ENCODE measurements around the gene NET1. TPM values are rescaled to one million over a fixed set of nuclear protein-coding genes. Genes with fewer than 3 reads are reported as not detected.
"Not testable (repeated sequence)": the region's sequence is repeated elsewhere in the genome, so short reads cannot be mapped to it uniquely, and the experiment has no call there.

Gene NET1
- total and polyA plus RNA-seq, 7 experiments from 2014 or later: 31.6 to 61.6 (median 47.9) TPM

- POLR2A ChIA-PET: no interaction called here
Measured at GRCh38 chr10:5370493-5371352, 41.6 kb upstream of the NET1 start.

DNA sequence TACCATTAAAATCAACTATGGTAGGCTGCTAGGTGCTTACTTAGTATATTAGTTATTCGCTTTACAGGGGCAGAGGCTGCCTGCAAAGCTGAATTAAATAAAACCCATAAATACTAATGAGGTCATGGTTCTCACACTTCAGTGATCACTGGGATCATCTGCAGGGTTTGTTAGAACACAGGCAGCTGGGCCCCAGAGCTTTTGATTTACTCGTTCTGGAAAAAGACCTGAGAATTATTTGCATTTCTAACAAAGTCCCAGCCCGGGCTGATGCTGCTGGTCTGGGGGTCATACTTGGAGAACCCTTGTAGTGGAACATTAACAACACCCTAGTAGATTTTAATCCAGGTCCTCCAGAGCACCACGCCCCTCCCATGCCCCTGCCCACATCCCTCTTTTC lies 39.0 kb upstream of the NET1 start:
- Mint-ChIP-seq H3K9me3 (peaks cover 0 to 15% (median 0%) of the 10 kb centered on the region in 11 donors), H3K36me3 (no peaks in the 10 kb centered on the region), H3K4me3 (no peak overlapping the region), H3K4me1 (peaks cover 0 to 4% (median 0%) of the 10 kb centered on the region in 7 donors), H3K27ac (no peak overlapping the region), H3K27me3 (peaks cover 0 to 4% (median 0%) of the 10 kb centered on the region in 5 donors)
- DNase-seq (no peak), ATAC-seq (no peak)
- no peaks in the 10 kb centered on the region for H3K27me3 ChIP-seq (ENCODE audit: control insufficient read depth in 2 of 2, insufficient read depth in 2 of 2, low read length in 2 of 2)
- H3K4me1 ChIP-seq (ENCODE audit: control insufficient read depth in 2 of 2, insufficient read depth in 2 of 2, low read length in 2 of 2): no peaks in the 10 kb centered on the region
- no peaks in the 10 kb centered on the region for H3K36me3 ChIP-seq (ENCODE audit: control insufficient read depth in 2 of 3, insufficient read depth in 3 of 3, low read length in 3 of 3)
- no peak overlapping the region for H3K27ac ChIP-seq (ENCODE audit: low read depth, low read length)
- CTCF ChIA-PET: no interaction called here
- peaks cover 0 to 7% (median 0%) of the 10 kb centered on the region in 3 experiments for H3K9me3 ChIP-seq (ENCODE audit: control insufficient read depth in 2 of 3, low read length in 3 of 3)
- intact Hi-C loops (cut with micrococcal nuclease): no loop called here
- no peak overlapping the region for H3K4me3 ChIP-seq (ENCODE audit: low read length)
- POLR2A ChIA-PET: no interaction called here

More at GRCh38 chr10:5370493-5371352, 41.6 kb upstream of the NET1 start:
- intact Hi-C loops (cut with micrococcal nuclease): no loop called here
- CTCF ChIA-PET: no interaction called here
- Histone ChIP-seq H3K4me3 (ENCODE audit: low read length) (no peak overlapping the region), H3K27me3 (ENCODE audit: control insufficient read depth in 2 of 2, insufficient read depth in 2 of 2, low read length in 2 of 2) (no peaks in the 10 kb centered on the region), H3K36me3 (ENCODE audit: control insufficient read depth in 2 of 3, insufficient read depth in 3 of 3, low read length in 3 of 3) (no peaks in the 10 kb centered on the region), H3K4me1 (ENCODE audit: control insufficient read depth in 2 of 2, insufficient read depth in 2 of 2, low read length in 2 of 2) (no peaks in the 10 kb centered on the region), H3K9me3 (ENCODE audit: control insufficient read depth in 2 of 3, low read length in 3 of 3) (peaks cover 0 to 7% (median 0%) of the 10 kb centered on the region in 3 experiments), H3K27ac (ENCODE audit: low read depth, low read length) (no peak overlapping the region)
- ATAC-seq (no peak), DNase-seq (no peak)
- H3K4me1 Mint-ChIP-seq: peaks cover 0 to 4% (median 0%) of the 10 kb centered on the region in 7 donors
- H3K27ac Mint-ChIP-seq: peak overlapping the region in 6 of 9 donors; percentile 3 to 83 (median 46)
- H3K36me3 Mint-ChIP-seq: no peaks in the 10 kb centered on the region
- peaks cover 0 to 16% (median 1%) of the 10 kb centered on the region in 5 donors for H3K27me3 Mint-ChIP-seq
- H3K9me3 Mint-ChIP-seq: peaks cover 0 to 15% (median 0%) of the 10 kb centered on the region in 11 donors
- no peak overlapping the region for H3K4me3 Mint-ChIP-seq

DNA sequence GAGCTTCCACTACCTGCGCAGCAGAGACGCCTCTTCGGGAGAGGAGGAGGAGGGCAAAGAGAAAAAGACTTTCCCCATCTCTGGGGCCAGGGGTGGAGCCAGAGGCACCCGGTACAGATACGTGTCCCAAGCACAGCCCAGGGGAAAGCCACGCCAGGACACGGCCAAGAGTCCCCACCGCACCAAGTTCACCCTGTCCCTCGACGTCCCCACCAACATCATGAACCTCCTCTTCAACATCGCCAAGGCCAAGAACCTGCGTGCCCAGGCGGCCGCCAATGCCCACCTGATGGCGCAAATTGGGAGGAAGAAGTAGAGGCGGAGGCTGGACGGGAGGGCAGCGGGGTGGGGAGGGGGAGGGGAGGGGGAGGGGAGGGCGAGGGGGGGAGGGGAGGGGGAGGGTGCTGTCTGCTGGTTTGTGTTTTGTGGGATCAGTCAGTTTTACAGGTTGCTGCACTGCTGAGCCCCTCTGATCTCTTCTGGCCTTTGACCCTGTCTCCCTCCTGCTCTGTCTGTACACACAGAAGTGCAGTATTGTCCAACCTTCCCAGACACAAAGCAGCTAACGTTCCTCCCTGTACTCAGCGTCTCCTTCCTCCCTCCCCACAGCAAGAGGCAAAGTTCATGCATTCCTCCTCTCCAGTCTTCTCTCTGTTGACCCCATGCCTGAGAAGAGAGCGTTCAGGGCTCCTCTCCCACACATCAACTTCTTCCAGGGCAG lies 38.3 kb upstream of the NET1 start:
- peaks cover 0 to 7% (median 0%) of the 10 kb centered on the region in 3 experiments for H3K9me3 ChIP-seq (ENCODE audit: control insufficient read depth in 2 of 3, low read length in 3 of 3)
- POLR2A ChIA-PET: no interaction called here
- no peak overlapping the region for H3K27ac ChIP-seq (ENCODE audit: low read depth, low read length)
- no peak overlapping the region for H3K4me3 ChIP-seq (ENCODE audit: low read length)
- H3K36me3 ChIP-seq (ENCODE audit: control insufficient read depth in 2 of 3, insufficient read depth in 3 of 3, low read length in 3 of 3): no peaks in the 10 kb centered on the region
- DNase-seq (no peak), ATAC-seq (no peak)
- Mint-ChIP-seq H3K9me3 (peaks cover 0 to 15% (median 1%) of the 10 kb centered on the region in 11 donors), H3K4me3 (no peak overlapping the region), H3K4me1 (peaks cover 0 to 4% (median 0%) of the 10 kb centered on the region in 7 donors), H3K36me3 (no peaks in the 10 kb centered on the region), H3K27ac (peak overlapping the region in 1 of 9 donors; percentile 30), H3K27me3 (peaks cover 0 to 4% (median 0%) of the 10 kb centered on the region in 5 donors)
- intact Hi-C loops (cut with micrococcal nuclease): no loop called here
- no peaks in the 10 kb centered on the region for H3K27me3 ChIP-seq (ENCODE audit: control insufficient read depth in 2 of 2, insufficient read depth in 2 of 2, low read length in 2 of 2)
- CTCF ChIA-PET: no interaction called here
- H3K4me1 ChIP-seq (ENCODE audit: control insufficient read depth in 2 of 2, insufficient read depth in 2 of 2, low read length in 2 of 2): no peaks in the 10 kb centered on the region

GRCh38 chr10:5376450-5376849 lies 35.9 kb upstream of the NET1 start:
- Histone ChIP-seq H3K36me3 (ENCODE audit: control insufficient read depth in 2 of 3, insufficient read depth in 3 of 3, low read length in 3 of 3) (no peaks in the 10 kb centered on the region), H3K4me3 (ENCODE audit: low read length) (no peak overlapping the region), H3K4me1 (ENCODE audit: control insufficient read depth in 2 of 2, insufficient read depth in 2 of 2, low read length in 2 of 2) (no peaks in the 10 kb centered on the region), H3K27ac (ENCODE audit: low read depth, low read length) (no peak overlapping the region), H3K27me3 (ENCODE audit: control insufficient read depth in 2 of 2, insufficient read depth in 2 of 2, low read length in 2 of 2) (no peaks in the 10 kb centered on the region), H3K9me3 (ENCODE audit: control insufficient read depth in 2 of 3, low read length in 3 of 3) (no peaks in the 10 kb centered on the region)
- DNase-seq: no peak
- ChIA-PET CTCF (no interaction called here), POLR2A (no interaction called here)
- no peak for ATAC-seq
- no peaks in the 10 kb centered on the region for H3K36me3 Mint-ChIP-seq
- peaks cover 0 to 6% (median 0%) of the 10 kb centered on the region in 5 donors for H3K27me3 Mint-ChIP-seq
- intact Hi-C loops (cut with micrococcal nuclease): no loop called here
- H3K4me3 Mint-ChIP-seq: no peak overlapping the region
- H3K9me3 Mint-ChIP-seq: peaks cover 0 to 6% (median 3%) of the 10 kb centered on the region in 11 donors
- H3K4me1 Mint-ChIP-seq: peaks cover 0 to 4% (median 0%) of the 10 kb centered on the region in 7 donors
- no peak overlapping the region for H3K27ac Mint-ChIP-seq

- H3K27ac Mint-ChIP-seq; H3K9me3 ChIP-seq (ENCODE audit: control insufficient read depth in 2 of 3, low read length in 3 of 3); H3K4me3 Mint-ChIP-seq; H3K4me1 Mint-ChIP-seq; DNase-seq; H3K36me3 ChIP-seq (ENCODE audit: control insufficient read depth in 2 of 3, insufficient read depth in 3 of 3, low read length in 3 of 3); H3K27me3 Mint-ChIP-seq; H3K4me1 ChIP-seq (ENCODE audit: control insufficient read depth in 2 of 2, insufficient read depth in 2 of 2, low read length in 2 of 2); ATAC-seq; H3K27me3 ChIP-seq (ENCODE audit: control insufficient read depth in 2 of 2, insufficient read depth in 2 of 2, low read length in 2 of 2); H3K4me3 ChIP-seq (ENCODE audit: low read length); intact Hi-C loops (cut with micrococcal nuclease); H3K36me3 Mint-ChIP-seq; H3K9me3 Mint-ChIP-seq; H3K27ac ChIP-seq (ENCODE audit: low read depth, low read length): not testable (repeated sequence)
- POLR2A ChIA-PET: interaction anchor here (0.5 kb wide), 1 partner anchor 22 kb away, joined by 3 read pairs; no protein-coding TSS in a partner anchor
- CTCF ChIA-PET: interaction anchor here (0.7 to 2.2 kb wide), 4 partner anchors 11 to 529 kb away, joined by 3 to 14 read pairs (median 3); no protein-coding TSS in a partner anchor
Measured at GRCh38 chr10:5379202-5379601, 33.2 kb upstream of the NET1 start.

GRCh38 chr10:5380395-5380794 lies 32.0 kb upstream of the NET1 start:
- H3K9me3 ChIP-seq (ENCODE audit: control insufficient read depth in 2 of 3, low read length in 3 of 3); H3K27me3 ChIP-seq (ENCODE audit: control insufficient read depth in 2 of 2, insufficient read depth in 2 of 2, low read length in 2 of 2); intact Hi-C loops (cut with micrococcal nuclease); ATAC-seq; H3K36me3 Mint-ChIP-seq; H3K4me3 ChIP-seq (ENCODE audit: low read length); H3K27me3 Mint-ChIP-seq; H3K4me1 ChIP-seq (ENCODE audit: control insufficient read depth in 2 of 2, insufficient read depth in 2 of 2, low read length in 2 of 2); DNase-seq; H3K4me1 Mint-ChIP-seq; H3K27ac Mint-ChIP-seq; H3K36me3 ChIP-seq (ENCODE audit: control insufficient read depth in 2 of 3, insufficient read depth in 3 of 3, low read length in 3 of 3); H3K9me3 Mint-ChIP-seq; H3K4me3 Mint-ChIP-seq; H3K27ac ChIP-seq (ENCODE audit: low read depth, low read length): not testable (repeated sequence)
- ChIA-PET CTCF (interaction anchor here (0.6 to 2.2 kb wide), 4 partner anchors 52 to 565 kb away, joined by 3 to 14 read pairs (median 4); no protein-coding TSS in a partner anchor), POLR2A (interaction anchor here (0.6 to 1.1 kb wide), 2 partner anchors 85 to 96 kb away, joined by 3 to 7 read pairs; no protein-coding TSS in a partner anchor)
